Measurements from ENCODE around the gene NT5C1A.

Gene NT5C1A

DNA sequence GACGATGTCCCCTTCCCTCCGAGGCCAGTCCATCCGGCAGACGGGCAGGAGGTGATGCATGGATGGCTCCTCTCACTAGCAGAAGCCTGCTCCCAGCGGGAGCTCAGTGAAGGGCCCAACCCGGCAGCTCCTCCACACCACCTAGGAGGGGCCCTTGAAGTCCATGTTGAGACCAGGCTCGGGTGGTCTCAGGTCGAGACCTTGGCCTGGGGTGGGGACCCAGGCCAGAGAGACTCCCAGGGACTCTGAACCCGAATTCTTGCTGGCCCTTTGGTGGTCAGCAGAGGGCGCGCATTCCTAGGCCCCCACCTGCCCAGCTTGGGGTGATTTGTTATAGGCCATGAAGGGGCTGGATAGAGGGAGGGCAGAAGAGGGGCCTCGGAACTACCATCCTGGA lies 642 bp upstream of the NT5C1A start:
- in situ Hi-C loops (cut with HindIII; ENCODE audit: low pct_ligation_motif_present, low pct_unique_long_range_greater_than_20kb, low sequenced_read_pairs) = no loop called here
- DNase-seq = peak; percentile 9

GRCh38 chr1:39671433-39671792 lies 494 bp downstream of the NT5C1A start:
- DNase-seq = no peak
- in situ Hi-C loops (cut with HindIII; ENCODE audit: low pct_ligation_motif_present, low pct_unique_long_range_greater_than_20kb, low sequenced_read_pairs) = no loop called here

DNA sequence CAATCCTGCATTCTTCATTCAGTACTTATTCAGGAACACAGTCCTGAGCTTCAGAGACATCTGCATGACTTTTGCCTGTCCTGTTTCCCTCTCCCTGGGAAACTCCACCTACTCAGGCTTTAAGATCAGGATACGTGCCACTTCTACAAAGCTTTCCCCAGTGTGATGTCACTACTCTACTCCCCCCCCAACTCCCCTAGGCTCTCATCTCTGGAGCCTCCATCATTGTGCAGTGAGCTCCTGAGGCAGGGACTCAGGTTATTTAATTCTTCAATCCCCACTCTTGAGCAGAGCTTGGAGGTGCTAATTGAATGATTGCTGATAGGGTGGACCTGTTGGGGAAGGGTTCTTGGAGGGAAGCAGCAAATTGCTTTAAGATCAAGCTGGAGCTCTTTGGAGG lies 1.2 kb downstream of the NT5C1A start:
- no peak for DNase-seq
- in situ Hi-C loops (cut with HindIII; ENCODE audit: low pct_ligation_motif_present, low pct_unique_long_range_greater_than_20kb, low sequenced_read_pairs) = no loop called here

- in situ Hi-C loops (cut with HindIII; ENCODE audit: low pct_ligation_motif_present, low pct_unique_long_range_greater_than_20kb, low sequenced_read_pairs) = no loop called here
- DNase-seq = no peak
Observed at GRCh38 chr1:39668894-39669293, 3.0 kb downstream of the NT5C1A start.

DNA sequence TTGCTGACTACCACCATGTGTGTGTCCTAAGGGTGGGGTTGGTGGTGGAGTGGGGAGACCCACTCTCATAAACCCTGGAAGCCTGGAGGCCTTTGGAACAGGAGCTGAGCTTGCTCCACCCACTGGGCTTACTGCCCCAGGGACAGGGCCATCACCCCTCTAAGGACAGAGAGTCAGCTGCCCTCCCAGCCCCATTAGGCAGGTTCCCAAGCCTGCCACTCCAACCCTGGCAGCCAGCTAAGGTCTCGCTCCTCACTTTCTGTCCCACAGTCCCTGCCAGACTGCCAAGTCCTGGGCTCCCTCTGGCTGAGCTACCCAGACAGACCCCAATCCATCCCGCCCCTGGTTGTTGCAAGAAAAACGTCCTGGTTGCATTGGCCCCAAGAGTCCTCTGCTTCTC lies 3.8 kb downstream of the NT5C1A start:
- in situ Hi-C loops (cut with HindIII; ENCODE audit: low pct_ligation_motif_present, low pct_unique_long_range_greater_than_20kb, low sequenced_read_pairs) = no loop called here

DNA sequence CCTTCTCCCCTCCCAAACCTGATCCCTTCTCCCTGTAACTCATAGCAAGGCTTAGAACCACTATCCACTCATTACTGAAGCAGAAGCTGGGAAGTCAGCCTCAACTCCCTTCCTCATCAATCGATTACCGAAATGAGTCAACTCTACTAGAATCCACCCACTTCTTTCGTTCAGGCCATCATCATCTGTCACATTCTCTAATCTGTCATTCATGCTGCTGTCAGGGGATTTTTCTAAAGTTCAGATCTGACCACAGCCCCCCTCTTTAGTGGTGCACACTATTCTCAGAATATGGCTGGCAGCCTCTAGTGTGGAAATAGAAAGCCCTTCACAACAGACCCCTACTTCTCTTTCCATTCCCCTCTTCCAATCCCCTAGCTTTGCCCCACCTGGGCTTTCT lies 5.1 kb downstream of the NT5C1A start:
- in situ Hi-C loops (cut with HindIII; ENCODE audit: low pct_ligation_motif_present, low pct_unique_long_range_greater_than_20kb, low sequenced_read_pairs) = no loop called here

More for the DNA sequence above, 3.8 kb downstream of the NT5C1A start:
- no peak for DNase-seq

GRCh38 chr1:39663559-39663958 lies 8.3 kb downstream of the NT5C1A start:
- in situ Hi-C loops (cut with HindIII; ENCODE audit: low pct_ligation_motif_present, low pct_unique_long_range_greater_than_20kb, low sequenced_read_pairs) = no loop called here
- DNase-seq = no peak

More for the DNA sequence above, 5.1 kb downstream of the NT5C1A start:
- no peak for DNase-seq

GRCh38 chr1:39662861-39663260 lies 9.0 kb downstream of the NT5C1A start:
- in situ Hi-C loops (cut with HindIII; ENCODE audit: low pct_ligation_motif_present, low pct_unique_long_range_greater_than_20kb, low sequenced_read_pairs) = no loop called here
- DNase-seq = no peak

DNA sequence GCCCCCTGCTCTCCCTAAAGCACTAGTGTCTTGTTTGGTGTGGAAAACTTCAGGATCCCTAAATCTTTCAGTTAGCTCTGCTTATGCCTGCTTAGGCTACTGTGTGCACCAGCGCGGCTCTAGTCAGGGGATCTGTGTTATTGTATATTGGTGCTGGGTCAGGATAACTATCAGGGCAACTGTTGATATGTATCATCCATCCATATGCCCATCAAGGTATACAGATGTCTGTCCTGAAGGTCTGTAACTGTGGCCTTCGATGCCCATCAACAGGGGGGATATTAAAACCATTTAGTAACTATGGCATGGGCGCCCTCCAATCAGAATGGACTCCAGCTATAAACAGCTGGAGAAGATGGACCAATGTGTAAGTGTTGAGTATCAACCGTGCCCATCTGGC lies 12.4 kb downstream of the NT5C1A start:
- no peak for DNase-seq
- in situ Hi-C loops (cut with HindIII; ENCODE audit: low pct_ligation_motif_present, low pct_unique_long_range_greater_than_20kb, low sequenced_read_pairs) = no loop called here

GRCh38 chr1:39659110-39659509 lies 12.8 kb downstream of the NT5C1A start:
- no peak for DNase-seq
- in situ Hi-C loops (cut with HindIII; ENCODE audit: low pct_ligation_motif_present, low pct_unique_long_range_greater_than_20kb, low sequenced_read_pairs) = no loop called here

DNA sequence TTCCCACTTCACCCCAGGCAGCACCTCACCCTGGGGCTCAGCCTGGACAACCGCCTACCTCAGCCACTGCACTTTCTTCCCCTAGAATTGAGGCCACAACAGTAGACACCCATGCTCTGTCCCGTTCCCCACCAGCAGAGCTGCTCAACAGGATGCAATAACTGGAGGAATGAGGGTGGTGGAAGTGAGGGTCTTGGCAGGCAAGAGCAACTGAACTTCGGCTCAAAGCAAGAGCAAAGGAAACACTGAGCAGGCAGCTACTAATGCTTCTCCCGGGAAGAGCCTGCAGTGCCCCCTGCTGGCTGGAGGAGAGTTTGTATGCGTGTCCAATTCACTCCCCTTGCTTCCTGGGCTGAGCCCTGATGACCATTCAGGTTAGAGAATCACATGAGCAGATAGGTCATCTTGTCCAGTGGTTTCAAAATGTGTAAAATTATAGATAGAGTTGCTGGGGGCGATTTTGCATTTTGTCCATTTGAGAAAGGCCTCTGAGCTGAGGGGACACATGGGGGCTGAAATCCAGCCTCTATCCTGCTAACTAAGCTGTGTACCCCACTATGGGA lies 13.9 kb downstream of the NT5C1A start:
- DNase-seq = peak; percentile 76
- in situ Hi-C loops (cut with HindIII; ENCODE audit: low pct_ligation_motif_present, low pct_unique_long_range_greater_than_20kb, low sequenced_read_pairs) = no loop called here

GRCh38 chr1:39657402-39657801 lies 14.5 kb downstream of the NT5C1A start:
- DNase-seq = peak; percentile 23
- in situ Hi-C loops (cut with HindIII; ENCODE audit: low pct_ligation_motif_present, low pct_unique_long_range_greater_than_20kb, low sequenced_read_pairs) = no loop called here

GRCh38 chr1:39656391-39656790 lies 15.5 kb downstream of the NT5C1A start:
- in situ Hi-C loops (cut with HindIII; ENCODE audit: low pct_ligation_motif_present, low pct_unique_long_range_greater_than_20kb, low sequenced_read_pairs) = no loop called here
- no peak for DNase-seq

DNA sequence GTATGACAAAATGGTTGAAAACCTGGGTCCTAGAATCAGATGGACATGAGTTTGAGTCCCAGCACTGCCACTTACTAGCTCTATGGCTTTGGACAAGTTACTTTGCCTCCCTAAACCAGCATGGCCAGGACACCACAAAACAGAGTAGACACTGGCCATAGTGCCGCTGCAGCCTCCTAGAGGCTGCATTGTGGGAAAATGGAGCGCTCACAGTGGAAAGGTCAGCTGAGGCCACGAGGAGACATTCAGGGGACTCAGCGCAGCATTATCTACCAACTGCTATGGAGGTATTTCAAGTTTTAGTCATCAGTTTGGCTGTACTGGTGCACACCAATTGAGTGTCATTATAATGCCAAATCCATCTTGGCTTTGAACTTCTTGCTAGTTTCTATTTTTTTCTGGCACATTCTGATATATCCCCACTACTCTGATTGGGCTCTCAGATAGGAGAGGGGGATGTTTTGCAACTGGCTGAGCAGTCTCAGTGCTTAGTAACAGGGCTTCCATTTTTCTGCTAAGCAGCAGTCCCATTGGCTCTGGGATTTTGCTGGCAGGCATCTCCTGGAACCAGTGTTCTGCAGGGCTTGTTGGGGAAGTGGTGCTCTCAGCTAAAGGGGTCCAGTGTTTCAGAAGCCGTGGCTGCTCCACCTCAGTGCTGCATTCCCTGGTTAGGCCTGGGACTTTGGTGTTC lies 16.2 kb downstream of the NT5C1A start:
- in situ Hi-C loops (cut with HindIII; ENCODE audit: low pct_ligation_motif_present, low pct_unique_long_range_greater_than_20kb, low sequenced_read_pairs) = no loop called here
- no peak for DNase-seq

DNA sequence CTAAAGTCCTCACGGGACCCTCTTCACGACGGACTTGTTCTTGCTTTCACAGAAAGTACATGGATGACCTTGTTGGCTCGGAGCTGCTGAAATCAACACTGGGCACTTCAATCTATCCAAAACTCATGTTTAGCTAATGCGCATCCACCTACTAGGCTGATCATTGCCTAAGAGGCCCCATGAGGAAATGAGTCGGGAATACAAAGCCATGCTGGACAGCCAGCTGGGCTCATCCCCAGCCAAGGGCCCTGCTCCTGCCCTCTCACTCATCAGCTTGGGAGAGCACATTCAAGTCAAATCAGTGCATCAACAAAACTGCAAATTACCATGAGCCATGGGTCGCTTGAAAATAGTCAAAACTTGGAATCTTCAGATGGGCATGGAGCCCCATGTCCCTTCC lies 17.6 kb downstream of the NT5C1A start:
- no peak for DNase-seq
- in situ Hi-C loops (cut with HindIII; ENCODE audit: low pct_ligation_motif_present, low pct_unique_long_range_greater_than_20kb, low sequenced_read_pairs) = no loop called here

- in situ Hi-C loops (cut with HindIII; ENCODE audit: low pct_ligation_motif_present, low pct_unique_long_range_greater_than_20kb, low sequenced_read_pairs) = no loop called here
- DNase-seq = peak; percentile 67
Observed at GRCh38 chr1:39653546-39654031, 18.3 kb downstream of the NT5C1A start.

DNA sequence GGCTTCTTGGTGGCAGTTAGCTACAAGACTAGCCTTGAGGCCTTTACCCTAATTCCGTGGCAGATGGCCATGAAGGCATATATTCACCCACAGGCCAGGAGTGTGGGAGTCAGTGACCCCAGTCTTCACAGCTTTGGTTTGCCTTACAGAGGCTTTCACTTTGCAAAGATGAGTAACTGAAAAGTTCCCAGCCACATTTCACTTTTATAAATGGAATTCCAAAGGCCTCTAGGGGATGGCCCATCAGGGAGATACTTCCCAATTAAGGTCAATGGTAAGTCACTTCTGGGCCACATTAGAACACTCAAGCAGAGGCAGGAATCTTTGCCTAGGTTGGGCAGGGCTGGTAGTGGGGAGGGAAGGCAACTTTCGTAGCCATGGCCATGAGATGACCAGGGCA lies 19.4 kb downstream of the NT5C1A start:
- no peak for DNase-seq
- in situ Hi-C loops (cut with HindIII; ENCODE audit: low pct_ligation_motif_present, low pct_unique_long_range_greater_than_20kb, low sequenced_read_pairs) = no loop called here

DNA sequence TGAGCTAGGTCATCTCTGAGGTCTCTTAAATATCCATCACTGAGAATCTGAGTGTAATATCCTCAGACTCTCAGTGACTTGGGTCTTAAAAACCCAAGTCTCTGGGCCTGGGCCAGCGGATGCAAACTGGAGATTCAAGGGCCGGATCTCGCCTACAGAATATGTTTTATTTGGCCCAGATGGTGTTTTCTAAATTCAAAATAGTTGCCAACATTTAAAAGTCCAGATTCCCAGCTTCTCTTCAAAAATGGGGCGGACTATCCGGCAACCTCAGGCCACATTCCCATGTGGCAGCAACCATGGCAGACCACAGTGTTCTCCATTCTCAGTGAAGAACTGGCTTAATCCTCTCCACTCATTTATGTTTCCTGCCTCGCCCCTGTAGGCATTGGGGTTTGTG lies 19.8 kb downstream of the NT5C1A start:
- in situ Hi-C loops (cut with HindIII; ENCODE audit: low pct_ligation_motif_present, low pct_unique_long_range_greater_than_20kb, low sequenced_read_pairs) = no loop called here
- DNase-seq = no peak

GRCh38 chr1:39650431-39650830 lies 21.5 kb downstream of the NT5C1A start:
- in situ Hi-C loops (cut with HindIII; ENCODE audit: low pct_ligation_motif_present, low pct_unique_long_range_greater_than_20kb, low sequenced_read_pairs) = no loop called here
- no peak for DNase-seq

GRCh38 chr1:39649636-39650185 lies 22.2 kb downstream of the NT5C1A start:
- DNase-seq = no peak
- in situ Hi-C loops (cut with HindIII; ENCODE audit: low pct_ligation_motif_present, low pct_unique_long_range_greater_than_20kb, low sequenced_read_pairs) = no loop called here
